H9 (cell line): Measurements from ENCODE around the gene APLF. TPM values are rescaled to one million over a fixed set of nuclear protein-coding genes. Genes with fewer than 3 reads are reported as not detected.

Source experiments
- DNase-seq: peaks from one replicate; pipeline ENCODE4 v3.0.0-alpha.2; 2017
- H2AFZ ChIP-seq: one replicate; pipeline ENCODE4 v1.6.1; 2013; ENCODE audit warnings: mild to moderate bottlenecking, low read length, control low read depth, moderate library complexity
- H2AK5ac ChIP-seq: 2 replicates; pipeline ENCODE4 v1.6.1; 2013; ENCODE audit warnings: low read length, control low read depth, mixed read lengths; ENCODE audit not compliant: insufficient read length
- H2BK120ac ChIP-seq: one replicate; pipeline ENCODE4 v1.6.1; 2013; ENCODE audit warnings: low read depth, mild to moderate bottlenecking, low read length, control low read depth, inconsistent platforms; ENCODE audit not compliant: poor library complexity, severe bottlenecking
- H2BK12ac ChIP-seq: 2 replicates; pipeline ENCODE4 v1.6.1; 2013; ENCODE audit warnings: low read length, control low read depth, mixed read lengths, low read depth; ENCODE audit not compliant: insufficient read length
- H2BK15ac ChIP-seq: 2 replicates; pipeline ENCODE4 v1.6.1; 2013; ENCODE audit warnings: low read depth, low read length, control low read depth
- H2BK20ac ChIP-seq: one replicate; pipeline ENCODE4 v1.6.1; 2013; ENCODE audit warnings: low read depth, mild to moderate bottlenecking, low read length, control low read depth, inconsistent platforms; ENCODE audit not compliant: poor library complexity, severe bottlenecking
- H2BK5ac ChIP-seq: 2 replicates; pipeline ENCODE4 v1.6.1; 2013; ENCODE audit warnings: low read length, control low read depth, mixed read lengths; ENCODE audit not compliant: insufficient read length
- H3K14ac ChIP-seq: 2 replicates; pipeline ENCODE4 v1.6.1; 2013; ENCODE audit warnings: low read length, control low read depth; ENCODE audit not compliant: insufficient read depth
- H3K18ac ChIP-seq: 2 replicates; pipeline ENCODE4 v1.6.1; 2013; ENCODE audit warnings: low read depth, mild to moderate bottlenecking, mixed read lengths, low read length, control low read depth; ENCODE audit not compliant: insufficient read length
- H3K23ac ChIP-seq: 2 replicates; pipeline ENCODE4 v1.6.1; 2013; ENCODE audit warnings: low read length, control low read depth, mixed read lengths, low read depth; ENCODE audit not compliant: insufficient read length
- H3K23me2 ChIP-seq: 2 replicates; pipeline ENCODE4 v1.6.1; 2013; ENCODE audit warnings: low read depth, mild to moderate bottlenecking, mixed read lengths, low read length, control low read depth; ENCODE audit not compliant: insufficient read length, poor library complexity, severe bottlenecking
- H3K27ac ChIP-seq: 2 replicates; pipeline ENCODE4 v1.5.1; 2013; ENCODE audit warnings: low read length, control low read depth, mixed read lengths, low read depth; ENCODE audit not compliant: insufficient read length
- H3K27me3 ChIP-seq: 2 replicates; pipeline ENCODE4 v1.6.1; 2013; ENCODE audit warnings: low read length, control low read depth, inconsistent platforms; ENCODE audit not compliant: insufficient read depth
- H3K4ac ChIP-seq: 2 replicates; pipeline ENCODE4 v1.6.1; 2013; ENCODE audit warnings: low read depth, mild to moderate bottlenecking, control low read depth, inconsistent platforms, low read length, moderate library complexity
- H3K4me1 ChIP-seq: 2 replicates; pipeline ENCODE4 v1.6.1; 2013; ENCODE audit warnings: low read length, control low read depth, inconsistent platforms; ENCODE audit not compliant: insufficient read depth
- H3K4me2 ChIP-seq: 2 replicates; pipeline ENCODE4 v1.6.1; 2013; ENCODE audit warnings: low read length, control low read depth, mixed read lengths; ENCODE audit not compliant: insufficient read length, insufficient read depth
- H3K56ac ChIP-seq: 2 replicates; pipeline ENCODE4 v1.6.1; 2013; ENCODE audit warnings: low read depth, mild to moderate bottlenecking, mixed read lengths, low read length, control low read depth; ENCODE audit not compliant: insufficient read length
- H3K79me1 ChIP-seq: 2 replicates; pipeline ENCODE4 v1.6.1; 2013; ENCODE audit warnings: low read depth, mild to moderate bottlenecking, moderate library complexity, low read length, control low read depth, inconsistent platforms; ENCODE audit not compliant: insufficient read depth, poor library complexity, severe bottlenecking
- H3K79me2 ChIP-seq: 2 replicates; pipeline ENCODE4 v1.6.1; 2013; ENCODE audit warnings: low read length, control low read depth, inconsistent platforms; ENCODE audit not compliant: insufficient read depth
- H3K9ac ChIP-seq: 2 replicates; pipeline ENCODE4 v1.6.1; 2013; ENCODE audit warnings: low read length, control low read depth, mixed read lengths; ENCODE audit not compliant: insufficient read length; ENCODE audit errors: extremely low read depth
- H3K9me3 ChIP-seq: one replicate; pipeline ENCODE4 v1.6.1; 2013; ENCODE audit warnings: low read depth, low read length, inconsistent platforms; ENCODE audit not compliant: control insufficient read depth
- H3T11ph ChIP-seq: one replicate; pipeline ENCODE4 v1.6.1; 2013; ENCODE audit warnings: mild to moderate bottlenecking, low read length, control low read depth, inconsistent platforms
- H4K20me1 ChIP-seq: one replicate; pipeline ENCODE4 v1.6.1; 2013; ENCODE audit not compliant: control insufficient read depth, insufficient read length, insufficient read depth
- H4K5ac ChIP-seq: 2 replicates; pipeline ENCODE4 v1.6.1; 2013; ENCODE audit warnings: low read depth, mild to moderate bottlenecking, mixed read lengths, low read length, control low read depth; ENCODE audit not compliant: insufficient read length
- H4K8ac ChIP-seq: replicated peaks from 2 replicates; pipeline ENCODE4 v1.6.1; 2013; ENCODE audit warnings: low read length, control low read depth, mixed read lengths, low read depth; ENCODE audit not compliant: insufficient read length
- H4K91ac ChIP-seq: 2 replicates; pipeline ENCODE4 v1.6.1; 2013; ENCODE audit warnings: low read depth, mild to moderate bottlenecking, moderate library complexity, mixed read lengths, low read length, control low read depth; ENCODE audit not compliant: insufficient read length
- H3K27ac Mint-ChIP-seq, 3 experiments: 2 replicates in 2 of 3; 3 replicates in 1 of 3; pipeline ENCODE4 v1.8.0; 2020 to 2021; ENCODE audit warnings: mixed read lengths in 3 of 3, mild to moderate bottlenecking in 1 of 3, moderate library complexity in 1 of 3
- H3K27me3 Mint-ChIP-seq: 2 replicates; pipeline ENCODE4 v1.8.0; 2021; ENCODE audit warnings: low read depth, mild to moderate bottlenecking, moderate library complexity, mixed read lengths
- H3K36me3 Mint-ChIP-seq, 3 experiments: 2 replicates in 2 of 3; 3 replicates in 1 of 3; pipeline ENCODE4 v1.8.0; 2020 to 2021; ENCODE audit warnings: low read depth in 3 of 3, mixed read lengths in 3 of 3; ENCODE audit not compliant: insufficient read depth in 1 of 3
- H3K4me1 Mint-ChIP-seq, 2 experiments: 2 replicates each; pipeline ENCODE4 v1.8.0; 2020; ENCODE audit warnings: mixed read lengths in 2 of 2
- H3K4me3 Mint-ChIP-seq, 2 experiments: 2 replicates in 1 of 2; 3 replicates in 1 of 2; pipeline ENCODE4 v1.8.0; 2020 to 2021; ENCODE audit warnings: mild to moderate bottlenecking in 2 of 2, mixed read lengths in 2 of 2, moderate library complexity in 1 of 2
- H3K9me3 Mint-ChIP-seq, 2 experiments: 2 replicates in 1 of 2; 3 replicates in 1 of 2; pipeline ENCODE4 v1.8.0; 2020; ENCODE audit warnings: mild to moderate bottlenecking in 2 of 2, mixed read lengths in 2 of 2, moderate library complexity in 1 of 2
- CTCF ChIP-seq: fragments of 200-600 bp; sonication (generic); conservative IDR thresholded peaks from 3 replicates; pipeline ENCODE4 v1.8.0; 2021; ENCODE audit warnings: antibody characterized with exemption, mild to moderate bottlenecking
- WGBS: extraction: QIAGEN DNeasy Blood & Tissue Kit; methylation state at CpG from one replicate; pipeline ENCODE4 v1.1.7; 2013; ENCODE audit warnings: missing lambda C conversion rate, low lambda C conversion rate, mixed read lengths; ENCODE audit not compliant: insufficient read length; ENCODE audit errors: extremely low coverage; 5-methylcytosine and 5-hydroxymethylcytosine counted together
- total RNA-seq: library from RNA; stranded (reverse); gene quantifications from 2 replicates; pipeline ENCODE4 v1.2.1, GENCODE V29; 2021

The APLF gene
- total RNA-seq, 1 experiment from 2014 or later: 3.7 TPM

- H3K4me1 Mint-ChIP-seq: peaks cover 0 to 10% of the 10 kb centered on the region in 2 experiments; a peak in 2 of 4 replicates
- no peak overlapping the region for H3K4me2 ChIP-seq
- no peak overlapping the region for H2BK5ac ChIP-seq
Observed at GRCh38 chr2:68548396-68548795, 81.0 kb downstream of the APLF start.

More at GRCh38 chr2:68548396-68548795, 81.0 kb downstream of the APLF start:
- Histone ChIP-seq H4K20me1 (no peaks in the 10 kb centered on the region), H3K4me1 (no peaks in the 10 kb centered on the region), H3K9ac (no peak overlapping the region), H3K23me2 (no peaks in the 10 kb centered on the region), H3K27me3 (no peaks in the 10 kb centered on the region), H3T11ph (no peak overlapping the region), H2BK12ac (no peak overlapping the region), H3K9me3 (no peaks in the 10 kb centered on the region), H3K56ac (no peak overlapping the region), H3K27ac (no peak overlapping the region), H2AFZ (no peak overlapping the region), H2AK5ac (no peak overlapping the region), H3K79me1 (no peaks in the 10 kb centered on the region), H3K23ac (no peak overlapping the region), H2BK20ac (no peak overlapping the region), H4K8ac (no peak overlapping the region), H2BK15ac (no peak overlapping the region), H3K14ac (no peak overlapping the region), H3K79me2 (no peaks in the 10 kb centered on the region), H4K91ac (no peak overlapping the region), H3K18ac (no peak overlapping the region), H3K4ac (no peak overlapping the region), H2BK120ac (no peak overlapping the region), H4K5ac (no peak overlapping the region)
- no peak for DNase-seq
- H3K9me3 Mint-ChIP-seq: no peaks in the 10 kb centered on the region
- no peak overlapping the region for H3K4me3 Mint-ChIP-seq
- WGBS: no CpG with 5 or more reads among the region's 1 CpG
- no peaks in the 10 kb centered on the region for H3K36me3 Mint-ChIP-seq
- no peaks in the 10 kb centered on the region for H3K27me3 Mint-ChIP-seq
- no peak for TF ChIP-seq CTCF
- H3K27ac Mint-ChIP-seq: no peak overlapping the region
